Lung (tissue), 12 donors: ENCODE measurements around the gene CDH24. TPM values are rescaled to one million over a fixed set of nuclear protein-coding genes. Genes with fewer than 3 reads are reported as not detected.
A peak's percentile ranks its signal among the peaks of the same experiment; 100 is the strongest.
"Not testable (repeated sequence)": the region's sequence is repeated elsewhere in the genome, so short reads cannot be mapped to it uniquely, and the experiment has no call there.

Source experiments
- ATAC-seq: fragments of 200-7000 bp; cut with Tn5 transposase; one replicate; pipeline ENCODE4 v1.9.1; 2020; ENCODE audit warnings: moderate number of reproducible peaks; ENCODE audit not compliant: insufficient read depth, low FRiP score
- DNase-seq, 3 donors: peaks; one replicate each; pipeline ENCODE4 v3.0.0-alpha.2; 2013 to 2017
- H3K27ac ChIP-seq, 2 donors: one replicate each; pipeline ENCODE4 v1.5.1; 2013; ENCODE audit warnings: mild to moderate bottlenecking in 2 of 2, moderate library complexity in 2 of 2, control low read depth in 1 of 2, inconsistent platforms in 1 of 2, low read depth in 1 of 2, low read length in 1 of 2
- H3K27me3 ChIP-seq, 3 donors: one replicate each; pipeline ENCODE4 v1.5.1; 2013; ENCODE audit warnings: low read length in 2 of 3; ENCODE audit not compliant: control insufficient read depth in 3 of 3, insufficient read depth in 3 of 3
- H3K36me3 ChIP-seq, 4 donors: one replicate each; pipeline ENCODE4 v1.5.1; 2013; ENCODE audit warnings: low read length in 4 of 4, mild to moderate bottlenecking in 1 of 4, moderate library complexity in 1 of 4; ENCODE audit not compliant: control insufficient read depth in 4 of 4, insufficient read depth in 4 of 4
- H3K4me1 ChIP-seq, 5 donors: one replicate each; pipeline ENCODE4 v1.5.1; 2013; ENCODE audit warnings: low read length in 5 of 5, mild to moderate bottlenecking in 2 of 5, moderate library complexity in 1 of 5; ENCODE audit not compliant: control insufficient read depth in 5 of 5, insufficient read depth in 5 of 5
- H3K4me3 ChIP-seq: one replicate; pipeline ENCODE4 v1.5.1; 2013; ENCODE audit warnings: mild to moderate bottlenecking, control low read depth, moderate library complexity
- H3K9ac ChIP-seq, 2 donors: one replicate each; pipeline ENCODE4 v1.5.1; 2013; ENCODE audit warnings: low read length in 2 of 2, control low read depth in 1 of 2; ENCODE audit not compliant: insufficient read depth in 1 of 2
- H3K9me3 ChIP-seq, 4 donors: one replicate each; pipeline ENCODE4 v1.5.1; 2013; ENCODE audit warnings: low read length in 3 of 4, mild to moderate bottlenecking in 1 of 4, moderate library complexity in 1 of 4; ENCODE audit not compliant: control insufficient read depth in 4 of 4, insufficient read depth in 3 of 4
- WGBS, 2 donors: extraction: QIAGEN DNeasy Blood & Tissue Kit; methylation state at CpG; one replicate each; pipeline ENCODE4 v1.1.7; 2013; 5-methylcytosine and 5-hydroxymethylcytosine counted together
- polyA plus RNA-seq, 2 donors: library from polyadenylated mRNA; stranded (reverse); fragments of 200-250 nt; gene quantifications; one replicate each; pipeline ENCODE4 v1.2.1, GENCODE V29; 2013
- total RNA-seq, 2 donors: library from RNA; depleted of rRNA in 1 of 2; stranded (reverse); fragments of >200 nt in 1 of 2; gene quantifications; one replicate each; pipeline ENCODE4 v1.2.1, GENCODE V29; 2014 to 2021
- TF ChIP-seq, protein P1 (sequence below): IDR thresholded peaks from 2 replicates; pipeline ENCODE4 v1.5.1; 2012; ENCODE audit warnings: mild to moderate bottlenecking; ENCODE audit errors: control extremely low read depth, extremely low read depth
- donor health status: control.
- donor health status: control.
- donor health status: Bipolar disorder and iron deficiency.
- donor health status: healthy.
- donor health status: DM: yes; HTN: yes; CAD: no.

Gene CDH24
- total and polyA plus RNA-seq, 4 donors, result 2.0 to 4.8 (median 4.4) TPM

DNA sequence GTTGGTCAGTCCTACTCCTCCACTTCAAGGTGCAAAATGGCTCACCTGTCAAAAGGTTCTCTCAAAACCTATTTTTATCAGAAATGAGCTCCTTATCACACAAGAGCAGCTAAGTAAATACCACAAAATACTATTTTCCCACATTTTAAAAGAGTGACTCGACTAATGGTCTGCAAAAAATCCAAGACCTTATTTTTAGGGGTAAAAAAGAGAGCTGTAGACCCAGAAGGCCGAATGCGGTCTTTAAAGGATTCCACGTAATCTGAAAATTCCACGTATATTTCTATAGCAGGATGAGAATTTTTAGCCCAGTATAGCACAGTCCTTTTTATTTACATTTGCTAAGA, 51.2 kb downstream of the CDH24 start:
- ATAC-seq (no peak), DNase-seq (peak in 1 of 3 donors; percentile 22)
- Histone ChIP-seq H3K9ac (peak overlapping the region; percentile 96 to 98), H3K36me3 (peaks cover 0 to 3% (median 0%) of the 10 kb centered on the region in 4 donors), H3K4me3 (no peak overlapping the region), H3K9me3 (no peaks in the 10 kb centered on the region), H3K4me1 (peaks cover 0 to 33% (median 4%) of the 10 kb centered on the region in 5 donors), H3K27ac (peak overlapping the region in 1 of 2 donors; percentile 84), H3K27me3 (no peaks in the 10 kb centered on the region)
- TF ChIP-seq, protein P1, sequence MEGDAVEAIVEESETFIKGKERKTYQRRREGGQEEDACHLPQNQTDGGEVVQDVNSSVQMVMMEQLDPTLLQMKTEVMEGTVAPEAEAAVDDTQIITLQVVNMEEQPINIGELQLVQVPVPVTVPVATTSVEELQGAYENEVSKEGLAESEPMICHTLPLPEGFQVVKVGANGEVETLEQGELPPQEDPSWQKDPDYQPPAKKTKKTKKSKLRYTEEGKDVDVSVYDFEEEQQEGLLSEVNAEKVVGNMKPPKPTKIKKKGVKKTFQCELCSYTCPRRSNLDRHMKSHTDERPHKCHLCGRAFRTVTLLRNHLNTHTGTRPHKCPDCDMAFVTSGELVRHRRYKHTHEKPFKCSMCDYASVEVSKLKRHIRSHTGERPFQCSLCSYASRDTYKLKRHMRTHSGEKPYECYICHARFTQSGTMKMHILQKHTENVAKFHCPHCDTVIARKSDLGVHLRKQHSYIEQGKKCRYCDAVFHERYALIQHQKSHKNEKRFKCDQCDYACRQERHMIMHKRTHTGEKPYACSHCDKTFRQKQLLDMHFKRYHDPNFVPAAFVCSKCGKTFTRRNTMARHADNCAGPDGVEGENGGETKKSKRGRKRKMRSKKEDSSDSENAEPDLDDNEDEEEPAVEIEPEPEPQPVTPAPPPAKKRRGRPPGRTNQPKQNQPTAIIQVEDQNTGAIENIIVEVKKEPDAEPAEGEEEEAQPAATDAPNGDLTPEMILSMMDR, result no peak
- 43 to 45% methylated on average over 5 of the region's 5 CpGs for WGBS, 2 donors

DNA sequence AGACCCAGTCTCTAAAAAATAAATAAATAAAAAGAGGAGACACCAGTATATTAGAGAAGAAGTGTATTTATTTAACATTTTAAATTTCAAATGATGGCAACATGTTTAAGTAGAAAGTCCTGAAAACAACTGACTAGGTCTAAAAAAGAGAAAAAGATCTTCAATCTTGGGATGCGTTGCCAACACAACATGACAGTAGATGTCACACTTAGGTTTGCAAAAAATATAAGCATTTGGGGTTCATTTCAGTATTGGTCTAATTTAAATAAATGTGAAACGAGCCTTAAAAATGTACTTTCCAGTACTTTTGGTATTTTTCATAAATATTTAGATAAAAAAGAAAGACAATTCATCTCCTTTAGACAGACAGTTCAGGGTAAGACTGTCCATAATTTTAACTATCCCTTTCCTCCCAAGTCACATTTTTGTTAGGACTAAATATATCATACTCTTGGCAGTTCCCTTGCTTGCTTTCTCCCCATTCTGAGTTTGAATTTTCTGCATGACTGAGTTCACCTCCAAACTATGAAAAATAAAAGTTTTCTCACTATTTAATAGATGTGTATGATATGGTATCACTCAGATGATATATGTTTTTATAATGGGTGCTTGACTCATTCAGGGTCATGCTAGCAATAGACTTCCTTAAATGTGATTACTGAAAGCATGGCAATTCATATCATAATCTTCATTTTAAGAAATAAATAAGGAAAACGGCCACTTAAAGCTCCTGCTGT, 51.7 kb downstream of the CDH24 start:
- DNase-seq (no peak), ATAC-seq (no peak)
- Histone ChIP-seq H3K9ac (no peak overlapping the region), H3K36me3 (peaks cover 0 to 3% (median 0%) of the 10 kb centered on the region in 4 donors), H3K9me3 (no peaks in the 10 kb centered on the region), H3K4me3 (no peak overlapping the region), H3K27ac (no peak overlapping the region), H3K4me1 (peaks cover 0 to 33% (median 4%) of the 10 kb centered on the region in 5 donors), H3K27me3 (no peaks in the 10 kb centered on the region)
- TF ChIP-seq, protein P1, result no peak
- 71% methylated on average over 3 of the region's 3 CpGs for WGBS, 2 donors

DNA sequence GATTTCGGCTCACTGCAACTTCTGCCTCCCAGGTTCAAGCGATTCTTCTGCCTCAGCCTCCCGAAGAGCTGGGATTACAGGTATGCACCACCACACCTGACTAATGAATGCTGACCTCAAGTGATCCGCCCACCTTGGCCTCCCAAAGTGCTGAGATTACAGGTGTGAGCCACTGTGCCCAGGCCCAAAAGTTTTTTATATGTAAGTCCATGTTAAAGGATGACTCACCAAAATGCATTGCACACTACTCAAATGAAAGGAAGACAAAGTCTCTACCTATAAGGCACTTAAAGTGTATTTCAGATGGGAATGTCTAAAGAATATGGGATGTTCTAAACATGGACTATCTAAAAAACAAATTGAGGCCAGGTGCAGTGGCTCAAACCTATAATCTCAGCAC, 53.0 kb downstream of the CDH24 start:
- not testable (repeated sequence) for H3K9ac ChIP-seq, H3K4me3 ChIP-seq, H3K27me3 ChIP-seq, H3K36me3 ChIP-seq, H3K9me3 ChIP-seq, DNase-seq, ATAC-seq, H3K27ac ChIP-seq
- H3K4me1 ChIP-seq, result peaks cover 0 to 29% (median 2%) of the 10 kb centered on the region in 5 donors
- WGBS, 2 donors, result 94 to 98% methylated on average over 4 of the region's 4 CpGs

DNA sequence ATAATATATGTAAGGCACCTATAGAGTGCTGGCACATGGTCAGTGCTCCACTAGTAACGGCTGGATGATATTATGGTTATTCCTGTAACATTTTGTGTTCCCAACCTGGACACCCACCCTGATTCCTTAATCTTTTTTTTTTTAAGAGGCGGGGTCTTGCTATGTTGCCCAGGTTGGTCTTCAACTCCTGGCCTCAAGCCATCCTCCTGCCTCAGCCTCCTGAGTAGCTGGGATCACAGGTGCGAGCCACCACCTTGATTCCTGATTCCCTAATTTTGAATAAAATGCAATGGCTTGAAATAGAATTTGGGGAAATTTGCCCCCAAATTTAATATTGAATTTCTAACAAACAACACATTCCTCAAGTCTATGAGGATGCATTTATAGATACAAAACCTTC, 54.7 kb downstream of the CDH24 start:
- TF ChIP-seq, protein P1, result no peak
- Histone ChIP-seq H3K27ac (no peak overlapping the region), H3K36me3 (peaks cover 0 to 9% (median 4%) of the 10 kb centered on the region in 4 donors), H3K4me1 (peaks cover 0 to 18% (median 2%) of the 10 kb centered on the region in 5 donors), H3K4me3 (no peak overlapping the region), H3K27me3 (no peaks in the 10 kb centered on the region), H3K9me3 (no peaks in the 10 kb centered on the region), H3K9ac (no peak overlapping the region)
- DNase-seq, result no peak
- 97% methylated on average over 3 of the region's 3 CpGs for WGBS, 2 donors
- ATAC-seq, result no peak
